ENCODE data around the gene SASH1. TPM values are rescaled to one million over a fixed set of nuclear protein-coding genes. Genes with fewer than 3 reads are reported as not detected.

The SASH1 gene
- total and polyA plus RNA-seq, 2 of the 8 experiments (the other 6 are each of a cell fraction or from before 2014, with no cell fraction given): 6.0 to 20.2 TPM

GRCh38 chr6:148427333-148427732 is 84.7 kb downstream of the SASH1 start:
- WGBS, 2 experiments (ENCODE audit: extremely low coverage in 1 of 2, insufficient coverage in 1 of 2, insufficient read length in 1 of 2, insufficient replicate concordance in 2 of 2, low coverage in 1 of 2, low lambda C conversion rate in 2 of 2, missing lambda C conversion rate in 1 of 2): 88% methylated on average over 2 of the region's 2 CpGs; no CpG with 5 or more reads in 1 of the 2 experiments
- 0 out of 7 replicates have a peak, but pooled peaks cover 0 to 3% (median 1%) of the 10 kb centered on the region in 4 experiments for H3K4me1 ChIP-seq (replicated peaks in 1 of 4; ENCODE audit: control insufficient read depth in 3 of 4, insufficient read depth in 4 of 4, low read length in 3 of 4)
- no peak overlapping the region for H2BK15ac ChIP-seq (ENCODE audit: low read length)
- peaks cover 0 to 4% of the 10 kb centered on the region in 2 experiments; a peak in 1 of 4 replicates for H3K79me2 ChIP-seq (ENCODE audit: control insufficient read depth in 1 of 2, insufficient read depth in 2 of 2, low read length in 2 of 2)
- no peak overlapping the region for H2BK20ac ChIP-seq (ENCODE audit: low read length)
- no peak overlapping the region for H3K4me2 ChIP-seq (ENCODE audit: insufficient read depth in 1 of 2, low read depth in 2 of 2, low read length in 2 of 2)
- no peaks in the 10 kb centered on the region for H3K9me3 ChIP-seq (ENCODE audit: insufficient read depth in 2 of 2, low read depth in 1 of 2, low read length in 1 of 2)
- H3K14ac ChIP-seq (ENCODE audit: insufficient read length): no peak overlapping the region
- H3K27ac ChIP-seq (ENCODE audit: low read depth, low read length): no peak overlapping the region
- H2BK120ac ChIP-seq (replicated peaks; ENCODE audit: low read depth, low read length): no peak overlapping the region
- no peak overlapping the region for H3K18ac ChIP-seq (ENCODE audit: extremely low read depth, low read length)
- H3K4me3 ChIP-seq (ENCODE audit: extremely low read depth in 1 of 4, insufficient read depth in 2 of 4, low read depth in 3 of 4, low read length in 4 of 4): no peak overlapping the region
- FAIRE-seq: no peak
- no peak overlapping the region for H3K9ac ChIP-seq (replicated peaks in 1 of 4; ENCODE audit: extremely low read depth in 1 of 4, low read depth in 3 of 4, low read length in 3 of 4)
- no peak for DNase-seq (ENCODE audit: low read depth in 1 of 2, low spot score in 2 of 2)
- H2AK5ac ChIP-seq (ENCODE audit: low read depth, low read length): no peak overlapping the region
- H4K91ac ChIP-seq (replicated peaks; ENCODE audit: insufficient read length, low read length): no peak overlapping the region
- H2BK12ac ChIP-seq (ENCODE audit: low read depth, low read length): no peak overlapping the region
- no peak overlapping the region for H4K8ac ChIP-seq (ENCODE audit: extremely low read depth, insufficient read depth, low read length)
- H3K56ac ChIP-seq (replicated peaks; ENCODE audit: insufficient read length, low read depth, low read length): no peak overlapping the region
- H3K4ac ChIP-seq (replicated peaks; ENCODE audit: insufficient read length, low read depth, low read length): no peak overlapping the region
- TF ChIP-seq SP4 (IDR thresholded peaks at IDR 0.05; ENCODE audit: low read length): no peak
- no peak for TF ChIP-seq RXRA (IDR thresholded peaks at IDR 0.05; ENCODE audit: insufficient read depth, low read depth, low read length)
- TF ChIP-seq CTCF (IDR thresholded peaks at IDR 0.05; ENCODE audit: control extremely low read depth in 1 of 3, insufficient read depth in 1 of 3, low read depth in 1 of 3, low read length in 3 of 3): no peak
- TF ChIP-seq SP1 (IDR thresholded peaks at IDR 0.05; ENCODE audit: low read depth, low read length): no peak
- TF ChIP-seq POU5F1 (IDR thresholded peaks at IDR 0.05; ENCODE audit: low read depth, low read length): no peak
- peaks cover 0 to 7% of the 10 kb centered on the region in 2 experiments for H4K20me1 ChIP-seq (replicated peaks in 1 of 2; ENCODE audit: control insufficient read depth in 1 of 2, insufficient read depth in 2 of 2, low read length in 2 of 2)
- H2BK5ac ChIP-seq (ENCODE audit: low read depth, low read length): no peak overlapping the region
- H3K23me2 ChIP-seq (ENCODE audit: low read depth, low read length): no peaks in the 10 kb centered on the region
- no peaks in the 10 kb centered on the region for H3K27me3 ChIP-seq (replicated peaks in 1 of 4; ENCODE audit: control insufficient read depth in 3 of 4, extremely low read depth in 1 of 4, insufficient read depth in 3 of 4, low read length in 3 of 4)
- H3K36me3 ChIP-seq (ENCODE audit: control insufficient read depth in 2 of 4, insufficient read depth in 4 of 4, low read length in 3 of 4): no peaks in the 10 kb centered on the region
- POLR2A ChIA-PET (ENCODE audit: partially characterized antibody): no interaction called here
- no peak overlapping the region for H2AFZ ChIP-seq (ENCODE audit: low read length)
- no peaks in the 10 kb centered on the region for H3K79me1 ChIP-seq (ENCODE audit: low read depth, low read length)
- CTCF ChIA-PET (ENCODE audit: partially characterized antibody): interaction anchor here (1.1 kb wide), 1 partner anchor 14 kb away, joined by 4 read pairs; no protein-coding TSS in a partner anchor
- no peak overlapping the region for H3K23ac ChIP-seq (ENCODE audit: insufficient read length)
- H4K5ac ChIP-seq (ENCODE audit: insufficient read length, low read depth, low read length): no peak overlapping the region

All from H1 (cell line).